Vagina (tissue), 2 donors: ENCODE data around the gene POU2F1.

Experiments
- POLR2A ChIP-seq, 2 donors: fragments of 450-650 bp; IDR thresholded peaks; one replicate each; pipeline ENCODE4 v1.6.1; 2017; ENCODE audit warnings: antibody characterized with exemption in 2 of 2, mild to moderate bottlenecking in 2 of 2, moderate library complexity in 2 of 2
- POLR2AphosphoS5 ChIP-seq, 2 donors: sonication (generic); formaldehyde crosslinking; IDR thresholded peaks; one replicate each; pipeline ENCODE4 v1.9.0; 2017; ENCODE audit warnings: antibody characterized with exemption in 2 of 2, mild to moderate bottlenecking in 2 of 2, low read depth in 1 of 2; ENCODE audit not compliant: insufficient read depth in 1 of 2
- TF ChIP-seq, protein P1 (sequence below), 3 experiments: fragments of 450-650 bp in 2 of 3; fragments of 200-600 bp in 1 of 3; sonication (generic) in 1 of 3; IDR thresholded peaks; one replicate each; pipeline ENCODE4 v1.5.1; 2017 to 2019; ENCODE audit warnings: antibody characterized with exemption in 3 of 3, mild to moderate bottlenecking in 2 of 3, moderate library complexity in 2 of 3

DNA sequence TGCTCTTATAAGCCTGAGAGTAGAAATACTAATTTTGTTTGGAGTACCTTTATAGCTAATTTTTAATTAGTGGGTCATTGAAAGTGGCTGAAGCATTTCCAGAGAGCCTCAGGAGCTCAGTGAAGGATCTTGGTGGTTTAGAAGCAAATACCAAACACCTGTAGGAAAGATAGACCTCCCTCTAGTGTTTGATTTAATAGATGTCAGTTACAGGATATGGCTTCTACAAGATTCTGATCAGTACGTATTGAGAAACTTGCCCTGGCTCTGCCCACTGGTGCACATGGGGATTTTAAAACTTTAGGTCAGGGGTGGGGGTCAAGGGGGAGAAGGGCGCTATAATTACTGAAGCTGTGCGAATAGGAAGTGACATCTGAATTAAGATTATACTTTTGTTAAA is 122.2 kb downstream of the POU2F1 start:
- TF ChIP-seq, protein P1, sequence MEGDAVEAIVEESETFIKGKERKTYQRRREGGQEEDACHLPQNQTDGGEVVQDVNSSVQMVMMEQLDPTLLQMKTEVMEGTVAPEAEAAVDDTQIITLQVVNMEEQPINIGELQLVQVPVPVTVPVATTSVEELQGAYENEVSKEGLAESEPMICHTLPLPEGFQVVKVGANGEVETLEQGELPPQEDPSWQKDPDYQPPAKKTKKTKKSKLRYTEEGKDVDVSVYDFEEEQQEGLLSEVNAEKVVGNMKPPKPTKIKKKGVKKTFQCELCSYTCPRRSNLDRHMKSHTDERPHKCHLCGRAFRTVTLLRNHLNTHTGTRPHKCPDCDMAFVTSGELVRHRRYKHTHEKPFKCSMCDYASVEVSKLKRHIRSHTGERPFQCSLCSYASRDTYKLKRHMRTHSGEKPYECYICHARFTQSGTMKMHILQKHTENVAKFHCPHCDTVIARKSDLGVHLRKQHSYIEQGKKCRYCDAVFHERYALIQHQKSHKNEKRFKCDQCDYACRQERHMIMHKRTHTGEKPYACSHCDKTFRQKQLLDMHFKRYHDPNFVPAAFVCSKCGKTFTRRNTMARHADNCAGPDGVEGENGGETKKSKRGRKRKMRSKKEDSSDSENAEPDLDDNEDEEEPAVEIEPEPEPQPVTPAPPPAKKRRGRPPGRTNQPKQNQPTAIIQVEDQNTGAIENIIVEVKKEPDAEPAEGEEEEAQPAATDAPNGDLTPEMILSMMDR (IDR thresholded peaks at IDR 0.05), result no peak
- TF ChIP-seq POLR2AphosphoS5 (IDR thresholded peaks at IDR 0.05; ENCODE audit: insufficient read depth in 1 of 2, low read depth in 1 of 2), result no peak
- TF ChIP-seq POLR2A (IDR thresholded peaks at IDR 0.05), result no peak
